Activated CD4-positive, alpha-beta T cell treated with anti-CD3 and anti-CD28 coated beads for 1 hour (primary cell): Measurements from ENCODE around the gene EPS8L3.
"Not testable (repeated sequence)": the region's sequence is repeated elsewhere in the genome, so short reads cannot be mapped to it uniquely, and the experiment has no call there.

ENCODE experiments used
- DNase-seq: peaks from one replicate; pipeline ENCODE4 v3.0.0-alpha.2; 2020

EPS8L3 gene

DNA sequence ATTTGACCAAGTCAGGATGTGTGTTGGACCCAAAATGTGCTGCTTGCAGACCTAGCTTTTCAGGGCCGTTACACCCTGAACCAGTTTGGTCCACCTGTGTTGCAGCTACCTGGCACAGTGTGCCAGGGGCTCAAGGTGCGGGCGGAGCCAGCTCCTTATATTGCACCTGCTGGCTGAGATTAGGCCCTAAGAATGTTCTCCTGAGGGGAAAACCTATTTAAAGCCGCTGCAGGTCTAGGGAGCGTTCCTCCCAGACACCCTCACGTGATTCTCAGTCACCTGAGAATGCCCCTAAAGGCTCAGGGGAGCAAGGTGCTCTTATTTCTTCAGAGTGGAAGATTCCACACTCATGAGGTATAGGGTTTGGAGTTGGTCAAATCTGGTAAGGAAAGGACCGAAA is 34.9 kb downstream of the EPS8L3 start:
- DNase-seq: no peak

DNA sequence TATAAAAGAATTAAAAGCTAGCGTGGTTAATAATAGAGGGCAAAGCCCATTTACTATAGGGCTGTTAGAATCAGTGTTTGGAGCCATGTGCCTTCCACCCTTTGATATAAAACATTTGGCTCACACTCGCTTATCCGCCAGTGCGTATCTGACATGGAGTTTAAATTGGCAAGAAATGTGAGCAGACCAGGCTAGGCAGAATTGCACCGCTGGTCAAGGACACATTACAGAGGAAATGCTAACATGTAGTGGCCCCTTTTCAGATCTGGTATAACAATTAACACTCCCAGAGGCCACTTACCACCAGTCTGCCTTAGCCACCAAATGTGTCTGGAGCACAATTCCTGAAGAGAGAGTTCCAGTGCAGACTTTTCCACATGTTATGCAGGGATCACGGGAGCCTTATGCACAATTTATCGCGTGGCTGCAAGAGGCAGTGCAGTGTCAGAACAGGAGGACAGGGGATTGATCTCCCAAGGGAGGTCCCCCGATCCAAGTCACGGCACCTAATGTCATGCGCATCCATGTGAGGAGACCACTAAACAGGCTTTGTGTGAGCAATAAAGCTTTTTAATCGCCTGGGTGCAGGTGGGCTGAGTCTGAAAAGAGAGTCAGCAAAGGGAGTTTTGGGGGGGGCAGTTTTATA is 36.9 kb downstream of the EPS8L3 start:
- no peak for DNase-seq

GRCh38 chr1:109726007-109726406 is 37.7 kb downstream of the EPS8L3 start:
- no peak for DNase-seq

- no peak for DNase-seq
These were observed 38.2 kb downstream of the EPS8L3 start for GRCh38 chr1:109725510-109725909.

GRCh38 chr1:109724933-109725332 is 38.8 kb downstream of the EPS8L3 start:
- no peak for DNase-seq

DNA sequence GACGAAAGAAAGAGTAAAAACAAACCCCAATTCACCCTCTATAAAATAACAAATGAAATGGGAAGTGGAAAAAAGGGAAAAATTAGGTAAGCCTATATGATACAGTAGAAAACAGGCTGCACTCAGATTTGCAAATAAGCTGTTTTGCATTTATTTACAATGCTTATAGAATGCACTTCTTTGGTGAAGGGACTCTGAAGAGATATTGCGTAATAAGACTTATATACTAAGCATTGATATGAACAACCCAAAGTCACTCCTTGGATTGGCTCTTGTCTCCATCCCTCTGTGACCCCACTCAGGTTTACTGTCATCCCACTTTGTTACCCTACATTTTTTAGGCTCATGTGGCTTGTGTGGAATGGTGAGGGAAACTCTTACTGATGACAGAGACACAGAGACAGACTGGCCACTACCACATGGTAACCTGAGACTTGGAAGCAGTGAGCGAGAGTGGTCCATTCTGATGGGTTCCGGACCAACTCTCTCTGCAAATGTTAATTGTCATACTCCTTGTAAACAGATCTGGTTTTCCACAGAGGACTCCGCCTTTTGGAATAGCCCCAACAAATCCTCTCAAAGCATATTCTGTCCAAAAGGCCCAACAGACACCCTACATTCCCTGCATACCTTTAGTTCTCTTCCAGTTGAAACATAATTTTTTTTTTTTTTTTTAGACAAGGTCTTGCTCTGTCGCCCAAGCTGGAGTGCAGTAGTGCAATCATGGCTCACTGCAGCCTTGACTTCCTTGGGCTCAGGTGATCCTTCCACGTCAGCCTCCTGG is 40.6 kb downstream of the EPS8L3 start:
- no peak for DNase-seq

GRCh38 chr1:109721971-109722370 is 41.8 kb downstream of the EPS8L3 start:
- DNase-seq: no peak

- DNase-seq: no peak
These were observed 42.7 kb downstream of the EPS8L3 start for GRCh38 chr1:109721042-109721441.

DNA sequence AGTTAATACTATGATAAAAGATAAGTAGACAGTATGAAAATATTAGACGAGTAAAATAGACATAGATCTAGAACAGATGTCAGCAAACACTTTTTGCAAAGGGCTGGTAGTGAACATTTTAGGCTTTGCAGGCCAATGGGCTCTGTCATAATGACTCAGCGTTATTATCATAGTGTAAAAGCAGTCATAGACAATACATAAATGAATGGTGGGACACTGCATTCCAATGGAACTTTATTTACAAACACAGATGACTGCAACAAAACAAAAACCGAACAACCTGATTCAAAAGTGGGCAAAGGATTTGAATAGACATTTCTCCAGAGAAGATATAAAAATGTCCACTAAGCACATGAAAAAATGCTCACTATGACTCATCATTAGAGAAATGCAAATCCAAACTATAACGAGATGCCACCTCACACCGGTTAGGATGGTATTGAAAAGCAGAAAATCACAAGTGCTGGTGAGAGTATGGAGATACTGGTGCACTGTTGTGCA is 44.3 kb downstream of the EPS8L3 start:
- DNase-seq: no peak

- DNase-seq: no peak
These were observed 45.2 kb downstream of the EPS8L3 start for GRCh38 chr1:109718495-109718894.

GRCh38 chr1:109717729-109718128 is 46.0 kb downstream of the EPS8L3 start:
- no peak for DNase-seq

DNA sequence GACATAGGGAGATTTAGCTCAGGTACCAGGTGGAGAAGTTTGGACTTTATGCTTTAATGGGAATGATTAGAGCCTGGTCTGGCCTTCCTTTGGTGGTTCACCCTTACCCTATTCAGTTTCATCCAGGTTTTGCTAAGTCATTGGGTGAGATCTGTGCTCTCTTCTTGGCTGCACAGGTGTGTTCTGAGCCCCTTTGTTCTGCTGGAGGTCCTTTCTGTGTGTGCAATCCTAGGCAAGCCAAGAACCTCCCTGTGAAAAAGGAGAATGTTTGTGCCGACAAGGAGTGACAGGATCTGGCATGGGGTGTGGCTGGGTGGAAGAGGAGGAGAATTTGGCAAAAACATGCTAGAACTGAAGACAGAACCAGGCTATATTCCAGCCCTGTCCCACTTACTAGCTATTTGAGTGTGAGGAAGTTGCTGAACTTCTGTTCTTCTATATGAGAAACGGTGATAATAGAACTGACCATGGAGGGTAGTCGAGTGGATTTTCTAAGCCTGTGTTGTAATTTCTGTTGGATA is 47.1 kb downstream of the EPS8L3 start:
- DNase-seq: no peak

DNA sequence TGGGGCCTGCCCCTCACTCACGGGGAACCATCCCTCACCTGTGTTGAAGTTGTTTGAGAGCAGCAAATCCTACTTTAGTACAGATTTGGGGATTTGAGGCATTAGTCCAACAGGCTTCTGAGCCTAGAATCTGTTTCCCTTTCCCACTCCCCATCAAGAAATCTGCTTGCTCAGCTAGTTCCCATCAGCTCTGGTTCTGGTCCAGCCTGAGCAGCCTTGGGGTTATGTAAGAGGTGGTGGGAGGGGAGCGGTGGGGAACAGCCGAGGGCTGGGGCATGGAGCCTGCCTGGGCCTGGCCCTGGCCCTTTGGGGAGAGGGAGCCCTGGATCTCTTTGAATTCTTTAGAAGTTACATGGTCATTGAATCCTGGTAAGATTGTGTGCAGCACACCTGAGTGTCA is 47.6 kb downstream of the EPS8L3 start:
- DNase-seq: no peak

DNA sequence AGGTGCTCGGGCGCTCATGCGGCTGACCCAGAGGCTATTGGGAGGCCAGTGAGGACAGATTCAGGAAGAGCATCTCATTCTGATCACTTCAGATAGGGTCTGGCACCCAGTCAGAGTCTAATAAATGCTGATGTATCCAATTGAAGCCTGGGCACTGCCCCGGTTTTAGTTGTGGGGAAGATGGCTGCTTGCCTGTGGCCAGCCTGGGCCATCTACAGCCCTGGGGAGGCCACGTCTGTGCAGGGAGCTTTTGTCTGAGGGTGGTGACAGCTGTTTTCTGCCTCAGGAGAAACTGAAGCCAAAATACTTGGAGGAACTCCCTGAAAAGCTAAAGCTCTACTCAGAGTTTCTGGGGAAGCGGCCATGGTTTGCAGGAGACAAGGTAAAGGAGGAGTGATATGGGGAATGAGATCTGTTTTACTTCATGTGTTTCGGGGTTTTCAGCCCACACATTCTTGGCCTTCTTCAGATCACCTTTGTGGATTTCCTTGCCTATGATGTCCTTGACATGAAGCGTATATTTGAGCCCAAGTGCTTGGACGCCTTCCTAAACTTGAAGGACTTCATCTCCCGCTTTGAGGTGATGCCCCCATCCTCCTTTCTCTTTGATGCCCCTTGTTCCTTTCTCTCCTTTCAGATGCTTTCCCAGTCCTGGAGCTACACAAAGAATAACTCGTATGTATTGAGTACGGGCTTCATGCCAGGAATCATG is 48.9 kb downstream of the EPS8L3 start:
- no peak for DNase-seq

DNA sequence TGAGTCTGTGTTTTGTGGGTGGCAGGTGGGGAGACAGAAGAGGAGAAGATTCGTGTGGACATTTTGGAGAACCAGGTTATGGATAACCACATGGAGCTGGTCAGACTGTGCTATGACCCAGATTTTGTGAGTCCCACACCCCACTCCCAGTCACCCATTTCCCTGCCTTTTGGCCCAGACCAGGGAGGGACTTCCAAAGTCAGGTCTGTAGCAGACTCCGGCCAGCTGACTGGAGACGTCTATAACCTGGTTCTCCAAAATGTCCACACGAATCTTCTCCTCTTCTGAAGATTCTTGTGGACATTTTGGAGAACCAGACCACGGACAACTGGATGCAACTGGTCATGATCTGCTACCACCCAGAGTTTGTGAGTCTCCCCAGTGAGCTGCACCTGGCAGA is 50.1 kb downstream of the EPS8L3 start:
- no peak for DNase-seq

GRCh38 chr1:109712321-109712864 is 51.3 kb downstream of the EPS8L3 start:
- DNase-seq: no peak

- DNase-seq: not testable (repeated sequence)
These were observed 52.0 kb downstream of the EPS8L3 start, which contains the start of gene GSTM5 for GRCh38 chr1:109711593-109712320. GSTM5 (plus strand) TSS chr1:109712251; CDS start chr1:109712313, 62 bp downstream.

DNA sequence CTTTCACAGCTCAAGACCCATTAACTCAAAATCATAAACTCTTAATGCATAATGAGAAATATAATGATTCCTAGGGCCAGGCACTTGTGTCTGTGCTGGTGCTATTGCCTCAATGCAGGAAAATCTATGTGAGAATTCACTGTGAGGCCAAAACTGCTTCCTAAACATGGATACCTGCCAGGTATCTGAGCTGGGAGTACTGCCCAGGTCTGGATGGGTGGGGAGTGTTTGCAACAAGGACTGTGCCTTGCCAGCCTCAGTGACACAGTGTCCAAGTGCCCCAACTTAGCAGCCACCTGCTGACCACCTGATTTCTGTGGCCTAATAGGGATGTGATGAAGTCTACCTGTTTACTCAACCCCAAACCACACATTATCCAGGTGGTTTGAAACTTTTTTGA is 53.9 kb downstream of the EPS8L3 start:
- not testable (repeated sequence) for DNase-seq

GRCh38 chr1:109708949-109709348 is 54.8 kb downstream of the EPS8L3 start:
- DNase-seq: not testable (repeated sequence)

DNA sequence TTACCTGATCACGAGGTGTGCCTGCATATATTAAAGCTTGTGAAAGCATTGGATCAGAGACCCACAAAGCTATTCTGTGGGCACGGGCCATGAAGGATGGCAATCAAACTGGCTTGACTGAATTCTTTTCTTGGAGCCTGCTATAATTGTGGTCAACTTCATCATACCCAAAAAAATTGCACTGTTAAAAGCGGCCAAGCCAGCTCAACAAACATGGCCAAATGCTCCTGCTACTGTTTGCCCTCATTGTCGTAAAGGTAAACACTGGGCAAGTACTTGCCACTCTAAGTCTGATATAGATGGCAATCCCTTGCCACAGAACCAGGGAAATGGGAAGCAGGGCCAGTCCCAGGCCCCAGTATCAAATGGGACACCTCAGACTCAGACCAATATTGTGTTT is 58.3 kb downstream of the EPS8L3 start:
- no peak for DNase-seq

- no peak for DNase-seq
These were observed 59.5 kb downstream of the EPS8L3 start for GRCh38 chr1:109704173-109704572.

DNA sequence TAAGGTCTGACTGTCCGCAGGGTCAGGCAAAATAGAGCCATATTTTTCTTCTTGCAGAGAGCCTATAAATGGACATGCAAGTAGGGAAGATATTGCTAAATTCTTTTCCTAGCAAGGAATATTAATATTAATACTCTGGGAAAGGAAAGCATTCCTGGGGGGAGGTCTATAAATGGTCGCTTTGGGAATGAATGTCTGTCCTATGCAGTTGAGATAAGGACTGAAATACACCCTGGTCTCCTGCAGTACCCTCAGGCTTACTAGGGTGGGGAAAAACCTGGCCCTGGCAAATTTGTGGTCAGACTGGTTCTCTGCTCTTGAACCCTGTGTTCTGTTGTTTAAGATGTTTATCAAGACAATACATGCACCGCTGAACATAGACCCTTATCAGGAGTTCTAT is 60.8 kb downstream of the EPS8L3 start:
- not testable (repeated sequence) for DNase-seq
